ENCODE results near the gene KIF16B.

GRCh38 chr20:16351415-16351814 lies 221.8 kb downstream of the KIF16B start:
- TF ChIP-seq ZFP3 (CRISPR knock-in tag; IDR thresholded peaks at IDR 0.05) (no peak), POU6F1 (CRISPR knock-in tag; IDR thresholded peaks at IDR 0.05; ENCODE audit: borderline replicate concordance, low read depth) (no peak), ISL1 (CRISPR knock-in tag; IDR thresholded peaks at IDR 0.05) (no peak), ZFP30 (CRISPR knock-in tag; IDR thresholded peaks at IDR 0.05) (no peak), PATZ1 (CRISPR knock-in tag; IDR thresholded peaks at IDR 0.05; ENCODE audit: borderline replicate concordance) (no peak), OSR1 (CRISPR knock-in tag; IDR thresholded peaks at IDR 0.05) (no peak), CSDC2 (CRISPR knock-in tag; IDR thresholded peaks at IDR 0.05) (no peak), ARNTL (CRISPR knock-in tag; IDR thresholded peaks at IDR 0.05; ENCODE audit: borderline replicate concordance, low read depth) (no peak), ZNF565 (CRISPR knock-in tag; conservative IDR thresholded peaks at IDR 0.05; ENCODE audit: low read depth) (no peak), GLIS3 (CRISPR knock-in tag; IDR thresholded peaks at IDR 0.05) (no peak), CREB5 (CRISPR knock-in tag; IDR thresholded peaks at IDR 0.05; ENCODE audit: low read depth) (no peak)

Measured in SK-N-SH treated with all-trans-retinoic acid at 6 μM for 48 hours (cell line).